Ishikawa (cell line): Measurements from ENCODE around the gene RBFOX1.

Source experiments
- CEBPB ChIP-seq: IDR thresholded peaks from 2 replicates; pipeline ENCODE4 v1.6.1; 2012
- CREB1 ChIP-seq: IDR thresholded peaks from 2 replicates; pipeline ENCODE4 v1.6.1; 2012; ENCODE audit warnings: low read depth
- EGR1 ChIP-seq: IDR thresholded peaks from 2 replicates; pipeline ENCODE4 v1.6.1; 2012
- EP300 ChIP-seq: IDR thresholded peaks from 2 replicates; pipeline ENCODE4 v1.6.1; 2012; ENCODE audit warnings: borderline replicate concordance
- FOXM1 ChIP-seq: IDR thresholded peaks from 2 replicates; pipeline ENCODE4 v1.6.1; 2012; ENCODE audit warnings: low read depth, borderline replicate concordance
- MAX ChIP-seq: IDR thresholded peaks from 2 replicates; pipeline ENCODE4 v1.6.1; 2012
- NFIC ChIP-seq: IDR thresholded peaks from 2 replicates; pipeline ENCODE4 v1.6.1; 2012
- RAD21 ChIP-seq: IDR thresholded peaks from 2 replicates; pipeline ENCODE4 v1.6.1; 2012; ENCODE audit warnings: low read depth
- REST ChIP-seq: IDR thresholded peaks from 2 replicates; pipeline ENCODE4 v1.6.1; 2012; ENCODE audit warnings: low read depth, mild to moderate bottlenecking
- TAF1 ChIP-seq: IDR thresholded peaks from 2 replicates; pipeline ENCODE4 v1.6.1; 2012; ENCODE audit warnings: low read depth, mild to moderate bottlenecking
- TCF12 ChIP-seq: IDR thresholded peaks from 2 replicates; pipeline ENCODE4 v1.6.1; 2012; ENCODE audit warnings: low read depth
- YY1 ChIP-seq: IDR thresholded peaks from 2 replicates; pipeline ENCODE4 v1.6.1; 2012; ENCODE audit warnings: low read depth
- ZBTB7A ChIP-seq: IDR thresholded peaks from 2 replicates; pipeline ENCODE4 v1.6.1; 2012; ENCODE audit warnings: low read depth
- TF ChIP-seq, protein P1 (sequence below): IDR thresholded peaks from 2 replicates; pipeline ENCODE4 v1.6.1; 2012

- TF ChIP-seq EGR1 (no peak), CREB1 (no peak), MAX (no peak), CEBPB (no peak), TCF12 (no peak), REST (no peak), YY1 (no peak), EP300 (no peak), FOXM1 (no peak), ZBTB7A (no peak), TAF1 (no peak), RAD21 (no peak), NFIC (no peak)
- TF ChIP-seq, protein P1, sequence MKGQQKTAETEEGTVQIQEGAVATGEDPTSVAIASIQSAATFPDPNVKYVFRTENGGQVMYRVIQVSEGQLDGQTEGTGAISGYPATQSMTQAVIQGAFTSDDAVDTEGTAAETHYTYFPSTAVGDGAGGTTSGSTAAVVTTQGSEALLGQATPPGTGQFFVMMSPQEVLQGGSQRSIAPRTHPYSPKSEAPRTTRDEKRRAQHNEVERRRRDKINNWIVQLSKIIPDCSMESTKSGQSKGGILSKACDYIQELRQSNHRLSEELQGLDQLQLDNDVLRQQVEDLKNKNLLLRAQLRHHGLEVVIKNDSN, result no peak
Measured at GRCh38 chr16:7517496-7517895, 184.9 kb downstream of the RBFOX1 start.
